ES-I3 (cell line): ENCODE data around the gene RASGRP4.
"Not testable (repeated sequence)": the region's sequence is repeated elsewhere in the genome, so short reads cannot be mapped to it uniquely, and the experiment has no call there.

Source experiments
- H3K36me3 ChIP-seq: 2 replicates; pipeline ENCODE4 v1.6.1; 2013; ENCODE audit warnings: mild to moderate bottlenecking, low read length, control low read depth, moderate library complexity; ENCODE audit not compliant: insufficient read depth
- H3K4me1 ChIP-seq: 2 replicates; pipeline ENCODE4 v1.6.1; 2013; ENCODE audit warnings: mild to moderate bottlenecking, control low read depth, low read length; ENCODE audit not compliant: insufficient read depth
- H3K9ac ChIP-seq: 2 replicates; pipeline ENCODE4 v1.6.1; 2013; ENCODE audit warnings: low read depth, mild to moderate bottlenecking, low read length, moderate library complexity
- H3K9me3 ChIP-seq: 2 replicates; pipeline ENCODE4 v1.6.1; 2013; ENCODE audit warnings: mild to moderate bottlenecking, low read length, moderate library complexity; ENCODE audit not compliant: control insufficient read depth, insufficient read depth

RASGRP4 gene, protein sequence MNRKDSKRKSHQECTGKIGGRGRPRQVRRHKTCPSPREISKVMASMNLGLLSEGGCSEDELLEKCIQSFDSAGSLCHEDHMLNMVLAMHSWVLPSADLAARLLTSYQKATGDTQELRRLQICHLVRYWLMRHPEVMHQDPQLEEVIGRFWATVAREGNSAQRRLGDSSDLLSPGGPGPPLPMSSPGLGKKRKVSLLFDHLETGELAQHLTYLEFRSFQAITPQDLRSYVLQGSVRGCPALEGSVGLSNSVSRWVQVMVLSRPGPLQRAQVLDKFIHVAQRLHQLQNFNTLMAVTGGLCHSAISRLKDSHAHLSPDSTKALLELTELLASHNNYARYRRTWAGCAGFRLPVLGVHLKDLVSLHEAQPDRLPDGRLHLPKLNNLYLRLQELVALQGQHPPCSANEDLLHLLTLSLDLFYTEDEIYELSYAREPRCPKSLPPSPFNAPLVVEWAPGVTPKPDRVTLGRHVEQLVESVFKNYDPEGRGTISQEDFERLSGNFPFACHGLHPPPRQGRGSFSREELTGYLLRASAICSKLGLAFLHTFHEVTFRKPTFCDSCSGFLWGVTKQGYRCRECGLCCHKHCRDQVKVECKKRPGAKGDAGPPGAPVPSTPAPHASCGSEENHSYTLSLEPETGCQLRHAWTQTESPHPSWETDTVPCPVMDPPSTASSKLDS

DNA sequence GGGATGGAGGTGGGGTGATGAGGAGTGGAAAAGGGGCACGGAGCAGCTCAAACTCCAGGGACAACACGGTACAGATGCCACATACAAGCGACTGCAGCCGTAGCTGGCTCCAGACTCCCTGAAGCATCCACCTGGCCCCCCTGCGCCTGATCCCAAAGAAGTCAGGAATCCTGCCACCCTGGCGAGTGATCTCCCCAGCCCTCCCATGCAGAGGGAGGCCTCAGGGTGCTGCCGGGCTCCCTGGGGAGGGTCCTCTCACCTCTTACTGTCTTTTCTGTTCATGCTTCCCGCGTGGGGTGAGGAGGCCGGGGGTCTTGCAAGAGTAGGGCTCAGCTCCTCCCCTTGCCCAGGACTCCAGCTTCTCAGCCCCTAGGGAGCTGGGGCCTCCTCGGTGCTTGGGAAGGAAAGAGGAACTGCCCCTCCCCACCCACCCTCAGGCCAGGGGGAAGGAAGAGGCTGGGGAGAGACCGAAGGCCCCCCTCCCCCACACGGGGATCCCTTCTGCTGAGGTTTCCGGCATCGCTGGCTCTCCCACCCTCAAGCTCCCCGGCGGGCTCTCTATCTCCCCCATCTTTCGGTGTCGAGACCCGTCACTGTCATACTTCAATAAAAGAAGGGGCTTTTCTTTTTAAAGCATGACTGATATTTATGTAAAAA lies at the start of gene RASGRP4:
Gene RASGRP4, minus strand, starts transcription at position 410 of the 657 bp plus-strand sequence. Its CDS starts 128 bp downstream, at position 282.
- Histone ChIP-seq H3K9ac (peak within 1 kb of the TSS; percentile 43), H3K36me3 (no peaks in the 10 kb centered on the region), H3K4me1 (peaks cover 5% of the 10 kb centered on the region; the same call in 1 of the 2 replicates), H3K9me3 (no peaks in the 10 kb centered on the region)

DNA sequence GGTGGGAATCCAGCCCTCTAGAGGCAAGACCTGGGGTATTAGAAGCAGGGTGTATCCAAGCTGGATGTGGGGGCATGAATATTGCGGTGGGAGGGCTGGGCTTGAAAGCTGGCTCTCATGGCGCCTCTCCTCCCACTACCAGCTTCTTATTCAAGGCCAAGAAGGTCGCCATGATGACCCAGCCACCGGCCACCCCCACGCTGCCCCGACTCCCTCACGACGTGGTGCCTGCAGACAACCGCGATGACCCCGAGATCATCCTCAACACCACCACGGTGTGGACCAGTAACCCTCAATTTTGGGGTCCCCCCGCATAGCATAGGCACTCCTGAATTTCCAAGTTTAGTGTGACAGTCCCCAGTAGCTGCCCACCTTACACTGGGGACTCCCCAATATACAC lies 49.2 kb upstream of the RASGRP4 start:
- Histone ChIP-seq H3K4me1 (0 out of 2 replicates have a peak, but pooled peaks cover 2% of the 10 kb centered on the region), H3K9me3 (no peaks in the 10 kb centered on the region), H3K36me3 (no peaks in the 10 kb centered on the region), H3K9ac (no peak overlapping the region)

DNA sequence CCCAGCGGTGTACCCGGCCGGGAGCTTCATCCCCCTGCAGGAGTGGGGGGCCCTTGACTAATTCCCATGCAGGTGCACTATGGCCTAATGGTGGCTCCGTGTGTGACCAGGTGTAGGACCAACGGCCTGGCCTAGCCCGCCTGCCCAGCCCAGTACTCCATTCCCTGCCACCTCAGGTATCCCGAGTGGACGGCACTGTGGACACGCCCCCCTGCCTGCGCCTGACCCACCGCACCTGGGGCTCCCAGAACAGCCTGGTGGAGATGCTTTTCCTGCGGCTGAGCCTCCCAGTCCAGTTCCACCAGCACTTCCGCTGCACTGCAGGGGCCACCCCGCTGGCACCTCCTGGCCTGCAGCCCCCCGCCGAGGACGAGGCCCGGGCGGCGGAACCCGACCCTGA lies 47.2 kb upstream of the RASGRP4 start:
- no peaks in the 10 kb centered on the region for H3K36me3 ChIP-seq
- H3K9me3 ChIP-seq, result no peaks in the 10 kb centered on the region
- no peak overlapping the region for H3K9ac ChIP-seq
- H3K4me1 ChIP-seq, result 0 out of 2 replicates have a peak, but pooled peaks cover 2% of the 10 kb centered on the region

DNA sequence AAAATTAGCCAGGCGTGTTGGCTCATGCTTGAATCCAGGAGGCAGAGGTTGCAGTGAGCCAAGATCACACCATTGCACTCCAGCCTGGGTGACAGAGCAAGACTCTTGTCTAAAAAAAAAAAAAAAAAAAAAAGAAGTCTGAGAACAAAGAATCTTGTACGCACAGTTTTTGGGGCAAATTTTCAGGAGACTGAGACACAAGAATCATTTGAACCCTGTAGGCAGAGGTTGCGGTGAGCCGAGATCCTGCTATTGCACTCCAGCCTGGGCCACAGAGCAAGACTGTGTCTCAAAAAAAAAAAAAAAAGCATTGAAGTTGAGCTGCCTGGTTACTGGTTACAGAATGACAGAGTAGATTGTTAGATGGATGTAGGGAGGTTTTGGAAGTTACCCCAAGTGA lies 46.7 kb upstream of the RASGRP4 start:
- H3K9ac ChIP-seq, H3K9me3 ChIP-seq, H3K36me3 ChIP-seq: not testable (repeated sequence)

DNA sequence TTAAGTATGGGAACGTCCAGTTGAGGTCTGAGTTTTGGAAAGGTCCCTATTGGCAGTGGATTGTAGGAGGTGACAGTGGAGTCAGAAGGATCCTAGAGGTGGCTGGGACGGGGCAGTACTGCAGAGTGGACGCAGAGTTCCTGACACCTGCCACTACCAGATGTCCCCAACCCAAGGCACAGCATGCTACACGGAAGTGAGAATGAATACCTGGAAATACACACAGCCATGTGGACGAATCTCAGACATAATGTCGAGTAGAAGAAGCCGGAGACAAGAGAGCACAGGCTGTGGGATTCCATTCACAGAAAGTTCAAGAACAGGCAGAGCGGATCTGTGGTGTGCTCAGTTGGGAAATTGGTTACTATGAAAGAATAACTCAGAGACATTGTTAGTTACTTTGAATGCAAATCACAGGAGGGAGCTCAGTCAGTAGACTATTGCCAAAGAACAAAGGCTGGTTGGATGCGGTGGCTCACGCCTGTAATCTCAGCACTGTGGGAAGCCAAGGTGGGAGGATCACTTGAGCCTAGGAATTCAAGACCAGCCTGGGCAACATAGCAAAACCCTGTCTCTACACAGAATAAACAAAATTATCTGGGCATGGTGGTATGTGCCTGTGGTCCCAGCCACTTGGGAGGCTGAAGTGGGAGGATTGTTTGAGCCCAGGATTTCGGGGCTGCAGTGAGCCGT lies 44.9 kb upstream of the RASGRP4 start:
- H3K4me1 ChIP-seq, result 0 out of 2 replicates have a peak, but pooled peaks cover 2% of the 10 kb centered on the region
- no peak overlapping the region for H3K9ac ChIP-seq
- no peaks in the 10 kb centered on the region; the same call in 1 of the 2 replicates for H3K36me3 ChIP-seq
- H3K9me3 ChIP-seq, result no peaks in the 10 kb centered on the region

More for the DNA sequence above, 46.7 kb upstream of the RASGRP4 start:
- not testable (repeated sequence) for H3K4me1 ChIP-seq

DNA sequence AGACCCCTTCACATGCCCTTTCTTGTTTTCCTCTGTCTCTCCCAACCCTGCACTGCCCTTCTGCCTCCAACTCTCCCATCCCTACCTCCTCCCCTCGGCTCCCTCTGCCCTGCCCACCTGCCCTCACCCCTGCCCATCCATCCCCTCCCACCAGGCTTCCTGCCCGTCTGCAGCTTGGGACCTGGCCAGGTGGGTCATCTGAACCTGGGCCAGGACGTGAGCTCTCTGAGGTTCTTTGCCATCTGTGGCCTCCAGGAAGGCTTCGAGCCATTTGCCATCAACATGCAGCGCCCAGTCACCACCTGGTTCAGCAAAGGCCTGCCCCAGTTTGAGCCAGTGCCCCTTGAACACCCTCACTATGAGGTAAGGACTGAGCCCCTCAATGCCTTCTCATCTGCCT lies 43.1 kb upstream of the RASGRP4 start:
- Histone ChIP-seq H3K9me3 (no peaks in the 10 kb centered on the region), H3K36me3 (no peaks in the 10 kb centered on the region; the same call in 1 of the 2 replicates)

DNA sequence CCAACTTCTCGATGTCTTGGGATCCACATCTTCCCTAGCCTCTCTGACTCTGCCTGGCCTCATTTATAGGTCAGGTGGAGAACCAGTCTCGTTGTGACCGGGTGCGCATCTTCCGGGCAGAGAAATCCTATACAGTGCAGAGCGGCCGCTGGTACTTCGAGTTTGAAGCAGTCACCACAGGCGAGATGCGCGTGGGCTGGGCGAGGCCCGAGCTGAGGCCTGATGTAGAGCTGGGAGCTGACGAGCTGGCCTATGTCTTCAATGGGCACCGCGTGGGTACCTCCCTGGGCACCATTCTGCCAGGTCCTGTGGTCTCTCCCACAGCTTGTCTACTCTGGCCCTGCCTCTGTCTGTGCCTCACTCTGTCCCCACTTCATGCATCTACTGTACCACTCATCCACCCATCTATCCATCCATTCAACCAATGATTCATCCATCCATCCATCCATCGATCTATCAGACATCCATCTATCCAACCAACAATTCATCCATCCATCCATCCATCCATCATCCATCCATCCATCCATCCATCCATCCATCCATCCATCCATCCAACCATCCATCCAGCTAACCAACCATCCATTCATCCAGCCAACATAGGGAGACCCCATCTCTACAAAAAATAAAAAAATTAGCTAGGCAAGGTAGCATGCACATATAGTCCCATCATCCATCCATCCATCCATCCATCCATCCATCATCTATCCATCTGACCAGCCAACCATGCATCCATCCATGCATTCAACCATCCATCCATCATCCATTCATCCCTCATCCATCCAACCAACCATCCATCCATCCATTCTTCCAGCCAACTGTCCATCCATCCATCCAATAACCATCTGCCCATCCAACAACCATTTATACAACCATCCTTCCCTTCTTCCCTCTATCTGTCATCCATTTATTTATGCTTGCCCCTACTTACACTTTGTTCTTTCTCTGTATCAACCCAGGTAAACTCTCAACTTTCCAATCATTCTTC lies 41.8 kb upstream of the RASGRP4 start:
- H3K4me1 ChIP-seq, result peaks cover 2% of the 10 kb centered on the region; the same call in 1 of the 2 replicates
- no peaks in the 10 kb centered on the region; the same call in 1 of the 2 replicates for H3K36me3 ChIP-seq
- H3K9ac ChIP-seq, result no peak overlapping the region
- no peaks in the 10 kb centered on the region for H3K9me3 ChIP-seq

More for the DNA sequence above, 43.1 kb upstream of the RASGRP4 start:
- Histone ChIP-seq H3K4me1 (peaks cover 2% of the 10 kb centered on the region; the same call in 1 of the 2 replicates), H3K9ac (no peak overlapping the region)

DNA sequence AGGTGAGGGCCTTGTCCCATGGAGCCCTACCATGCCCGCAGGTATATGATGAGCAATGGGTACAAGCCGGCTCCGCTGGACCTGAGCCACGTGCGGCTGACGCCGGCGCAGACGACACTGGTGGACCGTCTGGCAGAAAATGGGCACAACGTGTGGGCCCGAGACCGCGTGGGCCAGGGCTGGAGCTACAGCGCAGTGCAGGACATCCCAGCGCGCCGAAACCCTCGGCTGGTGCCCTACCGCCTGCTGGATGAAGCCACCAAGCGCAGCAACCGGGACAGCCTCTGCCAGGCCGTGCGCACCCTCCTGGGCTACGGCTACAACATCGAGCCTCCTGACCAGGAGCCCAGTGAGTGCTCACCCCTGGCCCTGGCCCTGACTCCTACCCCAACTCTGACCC lies 40.0 kb upstream of the RASGRP4 start:
- Histone ChIP-seq H3K36me3 (no peaks in the 10 kb centered on the region; the same call in 1 of the 2 replicates), H3K9me3 (no peaks in the 10 kb centered on the region), H3K4me1 (peaks cover 2% of the 10 kb centered on the region; the same call in 1 of the 2 replicates), H3K9ac (no peak overlapping the region)

DNA sequence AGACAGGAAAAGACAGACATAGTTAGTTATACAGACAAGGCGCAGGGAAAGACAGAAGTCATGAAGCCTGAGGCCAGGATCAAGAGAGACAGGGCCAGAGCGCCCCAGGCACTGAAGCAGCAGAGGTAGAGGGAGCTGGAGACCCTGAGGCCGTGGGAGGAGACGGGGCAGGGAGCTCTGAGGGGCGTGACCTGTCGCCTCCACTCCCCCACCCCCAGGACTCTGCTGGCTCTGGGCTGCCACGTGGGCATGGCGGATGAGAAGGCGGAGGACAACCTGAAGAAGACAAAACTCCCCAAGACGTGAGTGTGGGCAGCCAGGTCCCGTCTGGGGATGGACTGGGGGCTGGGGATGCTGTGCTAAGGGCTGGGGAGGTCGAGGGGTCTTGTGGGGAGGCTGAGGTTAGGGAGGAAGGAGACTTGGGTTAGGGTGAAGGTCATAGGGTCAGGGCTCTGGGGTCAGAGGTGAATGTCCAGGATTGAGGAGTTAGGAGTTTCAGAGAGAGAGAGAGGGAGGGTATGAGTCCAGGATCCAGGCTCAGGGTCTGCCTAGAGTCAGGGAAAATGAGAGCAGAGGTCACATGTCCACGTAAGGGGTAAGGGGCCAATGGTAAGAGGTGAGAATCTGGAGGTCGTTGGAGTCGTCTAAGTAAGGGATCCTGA lies 38.5 kb upstream of the RASGRP4 start:
- no peaks in the 10 kb centered on the region; the same call in 1 of the 2 replicates for H3K36me3 ChIP-seq
- no peak overlapping the region for H3K9ac ChIP-seq
- no peaks in the 10 kb centered on the region for H3K9me3 ChIP-seq
- no peaks in the 10 kb centered on the region; the same call in 1 of the 2 replicates for H3K4me1 ChIP-seq

DNA sequence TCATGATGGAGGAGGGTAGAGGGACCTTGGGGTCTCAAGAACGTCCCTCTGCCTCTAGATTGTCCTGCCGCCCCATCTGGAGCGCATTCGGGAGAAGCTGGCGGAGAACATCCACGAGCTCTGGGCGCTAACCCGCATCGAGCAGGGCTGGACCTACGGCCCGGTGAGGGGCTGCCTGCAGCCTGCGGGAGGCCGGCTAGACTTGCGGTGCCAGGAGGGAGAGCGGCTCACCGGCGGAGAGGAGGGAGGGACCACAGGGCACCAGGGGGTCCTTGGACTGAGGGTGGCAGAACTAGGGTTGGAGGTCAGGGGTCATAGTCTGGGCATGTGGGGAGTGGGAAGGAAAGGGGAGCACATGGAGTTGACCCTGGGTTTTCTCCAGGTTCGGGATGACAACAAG lies 37.3 kb upstream of the RASGRP4 start:
- Histone ChIP-seq H3K9me3 (no peaks in the 10 kb centered on the region), H3K36me3 (no peaks in the 10 kb centered on the region; the same call in 1 of the 2 replicates), H3K9ac (no peak overlapping the region), H3K4me1 (no peaks in the 10 kb centered on the region; the same call in 1 of the 2 replicates)

DNA sequence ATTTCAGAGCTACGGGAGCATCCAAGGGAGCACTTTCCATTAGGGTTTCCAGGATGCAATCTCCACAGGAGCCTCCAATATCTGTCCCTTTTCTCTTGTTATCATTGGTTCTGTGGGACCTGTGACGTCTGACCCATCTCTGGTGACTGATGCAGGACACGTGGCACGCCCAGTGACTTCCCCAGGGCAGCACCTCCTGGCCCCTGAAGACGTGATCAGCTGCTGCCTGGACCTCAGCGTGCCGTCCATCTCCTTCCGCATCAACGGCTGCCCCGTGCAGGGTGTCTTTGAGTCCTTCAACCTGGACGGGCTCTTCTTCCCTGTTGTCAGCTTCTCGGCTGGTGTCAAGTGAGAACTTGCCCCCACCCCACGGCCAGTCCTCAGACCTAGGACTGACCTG lies 33.0 kb upstream of the RASGRP4 start:
- H3K36me3 ChIP-seq, result no peaks in the 10 kb centered on the region
- H3K4me1 ChIP-seq, result no peaks in the 10 kb centered on the region
- no peak overlapping the region for H3K9ac ChIP-seq
- no peaks in the 10 kb centered on the region for H3K9me3 ChIP-seq

DNA sequence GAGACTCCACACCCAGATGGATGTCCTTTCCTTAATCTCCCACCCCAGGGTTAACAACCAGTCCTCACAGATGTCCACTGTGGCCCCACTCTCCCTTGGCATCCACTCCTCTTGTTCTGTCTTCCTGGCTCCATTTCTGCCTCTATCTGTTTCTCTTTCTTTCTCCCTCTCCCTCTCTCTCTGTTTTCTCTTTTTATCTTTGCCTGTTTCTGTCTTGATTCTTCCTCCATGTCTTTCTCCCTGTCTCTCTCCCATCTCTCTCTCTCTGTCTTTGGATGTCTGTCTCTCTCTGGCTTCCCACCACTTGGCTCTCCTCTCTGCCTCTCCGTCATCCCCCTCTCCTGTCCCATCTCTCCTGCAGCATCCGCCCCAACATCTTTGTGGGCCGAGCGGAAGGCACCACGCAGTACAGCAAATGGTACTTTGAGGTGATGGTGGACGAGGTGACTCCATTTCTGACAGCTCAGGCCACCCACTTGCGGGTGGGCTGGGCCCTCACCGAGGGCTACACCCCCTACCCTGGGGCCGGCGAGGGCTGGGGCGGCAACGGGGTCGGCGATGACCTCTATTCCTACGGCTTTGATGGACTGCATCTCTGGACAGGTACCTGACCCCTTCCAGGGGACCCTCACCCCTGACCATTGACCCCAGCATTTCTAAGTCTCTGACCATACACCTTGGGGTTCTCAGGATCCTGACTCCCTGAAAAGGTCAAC lies 31.8 kb upstream of the RASGRP4 start:
- H3K9ac ChIP-seq, result no peak overlapping the region
- H3K9me3 ChIP-seq, result no peaks in the 10 kb centered on the region
- H3K4me1 ChIP-seq, result no peaks in the 10 kb centered on the region
- H3K36me3 ChIP-seq, result no peaks in the 10 kb centered on the region
